ENCODE results near the gene SELENBP1.

The SELENBP1 gene

DNA sequence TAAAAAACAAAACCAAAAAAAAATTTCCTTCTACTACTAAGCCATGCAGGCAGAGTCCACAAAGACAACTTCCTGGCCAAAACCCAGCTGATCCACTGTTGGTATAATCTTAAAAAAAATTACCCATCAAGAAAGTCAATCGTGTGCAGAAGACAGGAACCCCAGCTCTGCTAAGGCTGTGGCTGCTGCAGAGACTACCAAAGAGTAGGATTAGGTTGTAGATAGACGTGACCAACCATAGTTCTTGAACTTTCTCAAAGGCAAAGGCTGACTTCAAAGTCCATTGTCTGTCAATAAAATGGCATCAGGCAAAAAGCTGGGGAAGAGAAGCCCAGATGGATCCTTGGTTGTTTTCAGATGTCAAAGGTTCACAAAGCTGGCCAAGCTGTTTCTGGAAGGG, 30.3 kb upstream of the SELENBP1 start:
- ATAC-seq: no peak
- TF ChIP-seq, protein P1, sequence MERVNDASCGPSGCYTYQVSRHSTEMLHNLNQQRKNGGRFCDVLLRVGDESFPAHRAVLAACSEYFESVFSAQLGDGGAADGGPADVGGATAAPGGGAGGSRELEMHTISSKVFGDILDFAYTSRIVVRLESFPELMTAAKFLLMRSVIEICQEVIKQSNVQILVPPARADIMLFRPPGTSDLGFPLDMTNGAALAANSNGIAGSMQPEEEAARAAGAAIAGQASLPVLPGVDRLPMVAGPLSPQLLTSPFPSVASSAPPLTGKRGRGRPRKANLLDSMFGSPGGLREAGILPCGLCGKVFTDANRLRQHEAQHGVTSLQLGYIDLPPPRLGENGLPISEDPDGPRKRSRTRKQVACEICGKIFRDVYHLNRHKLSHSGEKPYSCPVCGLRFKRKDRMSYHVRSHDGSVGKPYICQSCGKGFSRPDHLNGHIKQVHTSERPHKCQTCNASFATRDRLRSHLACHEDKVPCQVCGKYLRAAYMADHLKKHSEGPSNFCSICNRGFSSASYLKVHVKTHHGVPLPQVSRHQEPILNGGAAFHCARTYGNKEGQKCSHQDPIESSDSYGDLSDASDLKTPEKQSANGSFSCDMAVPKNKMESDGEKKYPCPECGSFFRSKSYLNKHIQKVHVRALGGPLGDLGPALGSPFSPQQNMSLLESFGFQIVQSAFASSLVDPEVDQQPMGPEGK (CRISPR knock-in tag; IDR thresholded peaks at IDR 0.05; ENCODE audit: borderline replicate concordance): no peak
- TF ChIP-seq, protein P2, sequence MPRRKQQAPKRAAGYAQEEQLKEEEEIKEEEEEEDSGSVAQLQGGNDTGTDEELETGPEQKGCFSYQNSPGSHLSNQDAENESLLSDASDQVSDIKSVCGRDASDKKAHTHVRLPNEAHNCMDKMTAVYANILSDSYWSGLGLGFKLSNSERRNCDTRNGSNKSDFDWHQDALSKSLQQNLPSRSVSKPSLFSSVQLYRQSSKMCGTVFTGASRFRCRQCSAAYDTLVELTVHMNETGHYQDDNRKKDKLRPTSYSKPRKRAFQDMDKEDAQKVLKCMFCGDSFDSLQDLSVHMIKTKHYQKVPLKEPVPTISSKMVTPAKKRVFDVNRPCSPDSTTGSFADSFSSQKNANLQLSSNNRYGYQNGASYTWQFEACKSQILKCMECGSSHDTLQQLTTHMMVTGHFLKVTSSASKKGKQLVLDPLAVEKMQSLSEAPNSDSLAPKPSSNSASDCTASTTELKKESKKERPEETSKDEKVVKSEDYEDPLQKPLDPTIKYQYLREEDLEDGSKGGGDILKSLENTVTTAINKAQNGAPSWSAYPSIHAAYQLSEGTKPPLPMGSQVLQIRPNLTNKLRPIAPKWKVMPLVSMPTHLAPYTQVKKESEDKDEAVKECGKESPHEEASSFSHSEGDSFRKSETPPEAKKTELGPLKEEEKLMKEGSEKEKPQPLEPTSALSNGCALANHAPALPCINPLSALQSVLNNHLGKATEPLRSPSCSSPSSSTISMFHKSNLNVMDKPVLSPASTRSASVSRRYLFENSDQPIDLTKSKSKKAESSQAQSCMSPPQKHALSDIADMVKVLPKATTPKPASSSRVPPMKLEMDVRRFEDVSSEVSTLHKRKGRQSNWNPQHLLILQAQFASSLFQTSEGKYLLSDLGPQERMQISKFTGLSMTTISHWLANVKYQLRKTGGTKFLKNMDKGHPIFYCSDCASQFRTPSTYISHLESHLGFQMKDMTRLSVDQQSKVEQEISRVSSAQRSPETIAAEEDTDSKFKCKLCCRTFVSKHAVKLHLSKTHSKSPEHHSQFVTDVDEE (CRISPR knock-in tag; IDR thresholded peaks at IDR 0.05): no peak
- TF ChIP-seq PPARA (CRISPR knock-in tag; IDR thresholded peaks at IDR 0.05; ENCODE audit: borderline replicate concordance) (no peak), ZNF70 (CRISPR knock-in tag; IDR thresholded peaks at IDR 0.05) (no peak), ZFP30 (CRISPR knock-in tag; IDR thresholded peaks at IDR 0.05) (no peak), TOX (CRISPR knock-in tag; IDR thresholded peaks at IDR 0.05; ENCODE audit: borderline replicate concordance) (no peak), ISL1 (CRISPR knock-in tag; IDR thresholded peaks at IDR 0.05) (no peak), ZFP3 (CRISPR knock-in tag; IDR thresholded peaks at IDR 0.05) (no peak), ZNF565 (CRISPR knock-in tag; conservative IDR thresholded peaks at IDR 0.05; ENCODE audit: low read depth) (no peak), CSDC2 (CRISPR knock-in tag; IDR thresholded peaks at IDR 0.05) (no peak), ZC3H10 (CRISPR knock-in tag; IDR thresholded peaks at IDR 0.05) (no peak), OSR1 (CRISPR knock-in tag; IDR thresholded peaks at IDR 0.05) (no peak)
- TF ChIP-seq, protein P3, sequence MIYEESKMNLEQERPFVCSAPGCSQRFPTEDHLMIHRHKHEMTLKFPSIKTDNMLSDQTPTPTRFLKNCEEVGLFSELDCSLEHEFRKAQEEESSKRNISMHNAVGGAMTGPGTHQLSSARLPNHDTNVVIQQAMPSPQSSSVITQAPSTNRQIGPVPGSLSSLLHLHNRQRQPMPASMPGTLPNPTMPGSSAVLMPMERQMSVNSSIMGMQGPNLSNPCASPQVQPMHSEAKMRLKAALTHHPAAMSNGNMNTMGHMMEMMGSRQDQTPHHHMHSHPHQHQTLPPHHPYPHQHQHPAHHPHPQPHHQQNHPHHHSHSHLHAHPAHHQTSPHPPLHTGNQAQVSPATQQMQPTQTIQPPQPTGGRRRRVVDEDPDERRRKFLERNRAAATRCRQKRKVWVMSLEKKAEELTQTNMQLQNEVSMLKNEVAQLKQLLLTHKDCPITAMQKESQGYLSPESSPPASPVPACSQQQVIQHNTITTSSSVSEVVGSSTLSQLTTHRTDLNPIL (CRISPR knock-in tag; IDR thresholded peaks at IDR 0.05; ENCODE audit: low read depth): no peak
- TF ChIP-seq, protein P4, sequence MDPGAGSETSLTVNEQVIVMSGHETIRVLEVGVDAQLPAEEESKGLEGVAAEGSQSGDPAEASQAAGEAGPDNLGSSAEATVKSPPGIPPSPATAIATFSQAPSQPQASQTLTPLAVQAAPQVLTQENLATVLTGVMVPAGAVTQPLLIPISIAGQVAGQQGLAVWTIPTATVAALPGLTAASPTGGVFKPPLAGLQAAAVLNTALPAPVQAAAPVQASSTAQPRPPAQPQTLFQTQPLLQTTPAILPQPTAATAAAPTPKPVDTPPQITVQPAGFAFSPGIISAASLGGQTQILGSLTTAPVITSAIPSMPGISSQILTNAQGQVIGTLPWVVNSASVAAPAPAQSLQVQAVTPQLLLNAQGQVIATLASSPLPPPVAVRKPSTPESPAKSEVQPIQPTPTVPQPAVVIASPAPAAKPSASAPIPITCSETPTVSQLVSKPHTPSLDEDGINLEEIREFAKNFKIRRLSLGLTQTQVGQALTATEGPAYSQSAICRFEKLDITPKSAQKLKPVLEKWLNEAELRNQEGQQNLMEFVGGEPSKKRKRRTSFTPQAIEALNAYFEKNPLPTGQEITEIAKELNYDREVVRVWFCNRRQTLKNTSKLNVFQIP (CRISPR knock-in tag; IDR thresholded peaks at IDR 0.05; ENCODE audit: borderline replicate concordance, low read depth): no peak

DNA sequence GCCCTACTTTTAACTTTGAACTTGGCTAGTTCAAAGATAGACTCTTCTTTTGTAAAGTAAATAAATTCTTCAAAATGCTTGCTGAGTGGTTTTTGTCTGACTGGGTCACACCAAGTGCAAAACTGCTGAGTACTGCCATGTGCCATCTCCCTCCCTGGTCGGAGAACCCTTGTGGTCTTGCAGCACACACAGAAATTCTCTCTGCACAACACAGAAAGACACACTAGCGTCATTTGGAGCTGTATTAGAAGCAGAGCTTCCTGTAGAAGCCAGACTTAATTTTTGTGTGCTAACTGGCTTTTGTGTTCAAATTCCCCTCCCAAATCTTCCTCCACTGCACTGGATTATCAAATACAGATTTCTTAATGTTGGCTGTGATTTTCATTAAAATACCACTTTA, 29.4 kb upstream of the SELENBP1 start:
- TF ChIP-seq RARB (CRISPR knock-in tag; IDR thresholded peaks at IDR 0.05) (no peak), ZC3H10 (CRISPR knock-in tag; IDR thresholded peaks at IDR 0.05) (no peak), CSDC2 (CRISPR knock-in tag; IDR thresholded peaks at IDR 0.05) (no peak), GLIS3 (CRISPR knock-in tag; IDR thresholded peaks at IDR 0.05) (no peak), ZNF70 (CRISPR knock-in tag; IDR thresholded peaks at IDR 0.05) (no peak), TOX (CRISPR knock-in tag; IDR thresholded peaks at IDR 0.05; ENCODE audit: borderline replicate concordance) (no peak), BACH2 (CRISPR knock-in tag; IDR thresholded peaks at IDR 0.05; ENCODE audit: borderline replicate concordance) (no peak)
- TF ChIP-seq, protein P4 (CRISPR knock-in tag; IDR thresholded peaks at IDR 0.05; ENCODE audit: borderline replicate concordance, low read depth): no peak
- TF ChIP-seq, protein P2 (CRISPR knock-in tag; IDR thresholded peaks at IDR 0.05): no peak
- TF ChIP-seq, protein P1 (CRISPR knock-in tag; IDR thresholded peaks at IDR 0.05; ENCODE audit: borderline replicate concordance): no peak
- ATAC-seq: no peak

All from SK-N-SH treated with all-trans-retinoic acid at 6 μM for 48 hours (cell line).